GM23338 (cell line): ENCODE results near the gene PXYLP1.

ENCODE experiments used
- CREB1 ChIP-seq: fragments of 250-450 bp; sonication (Bioruptor Pico); IDR thresholded peaks from 2 replicates; pipeline ENCODE4 v1.5.0; 2020; ENCODE audit warnings: low read depth, mild to moderate bottlenecking, moderate library complexity
- CTCF ChIP-seq, 2 experiments: fragments of 200-600 bp in 1 of 2; sonication (generic) in 1 of 2; conservative IDR thresholded peaks; 2 replicates each; pipeline versions ENCODE4 v1.5.1 to v1.6.1; 2016 to 2017; ENCODE audit warnings: antibody characterized with exemption in 2 of 2, low read depth in 2 of 2, mild to moderate bottlenecking in 2 of 2, moderate library complexity in 1 of 2
- EZH2 ChIP-seq: fragments of 200-600 bp; sonication (generic); IDR thresholded peaks from one replicate; pipeline ENCODE4 v1.8.0; 2017; ENCODE audit warnings: antibody characterized with exemption, mild to moderate bottlenecking, low read depth; ENCODE audit not compliant: unreplicated experiment
- EZH2phosphoT487 ChIP-seq: fragments of 200-600 bp; sonication (generic); IDR thresholded peaks from one replicate; pipeline ENCODE4 v1.8.1; 2018; ENCODE audit warnings: antibody characterized with exemption; ENCODE audit not compliant: unreplicated experiment
- JUNB ChIP-seq: IDR thresholded peaks from one replicate; pipeline ENCODE4 v1.6.1; 2016; ENCODE audit warnings: antibody characterized with exemption; ENCODE audit not compliant: unreplicated experiment
- POLR2AphosphoS5 ChIP-seq: IDR thresholded peaks from 2 replicates; pipeline ENCODE4 v1.6.1; 2016; ENCODE audit warnings: antibody characterized with exemption, low read depth
- STAT1 ChIP-seq: IDR thresholded peaks from one replicate; pipeline ENCODE4 v1.6.1; 2016; ENCODE audit warnings: antibody characterized with exemption; ENCODE audit not compliant: unreplicated experiment
- ZNF114 ChIP-seq: fragments of 250-450 bp; sonication (Bioruptor Pico); IDR thresholded peaks from 2 replicates; pipeline ENCODE4 v1.5.0; 2020; ENCODE audit warnings: mild to moderate bottlenecking, moderate library complexity
- ZNF331 ChIP-seq: fragments of 250-450 bp; sonication (Bioruptor Pico); IDR thresholded peaks from 2 replicates; pipeline ENCODE4 v1.5.0; 2020; ENCODE audit warnings: low read depth, mild to moderate bottlenecking, moderate library complexity
- TF ChIP-seq, protein P1 (sequence below): IDR thresholded peaks from one replicate; pipeline ENCODE4 v1.6.1; 2018; ENCODE audit warnings: antibody characterized with exemption; ENCODE audit not compliant: unreplicated experiment
- TF ChIP-seq, protein P2 (sequence below): IDR thresholded peaks from 2 replicates; pipeline ENCODE4 v1.6.1; 2016; ENCODE audit warnings: antibody characterized with exemption
- TF ChIP-seq, protein P3 (sequence below): fragments of 250-450 bp; sonication (Bioruptor Pico); IDR thresholded peaks from 2 replicates; pipeline ENCODE4 v1.5.0; 2020; ENCODE audit warnings: mild to moderate bottlenecking, moderate library complexity

DNA sequence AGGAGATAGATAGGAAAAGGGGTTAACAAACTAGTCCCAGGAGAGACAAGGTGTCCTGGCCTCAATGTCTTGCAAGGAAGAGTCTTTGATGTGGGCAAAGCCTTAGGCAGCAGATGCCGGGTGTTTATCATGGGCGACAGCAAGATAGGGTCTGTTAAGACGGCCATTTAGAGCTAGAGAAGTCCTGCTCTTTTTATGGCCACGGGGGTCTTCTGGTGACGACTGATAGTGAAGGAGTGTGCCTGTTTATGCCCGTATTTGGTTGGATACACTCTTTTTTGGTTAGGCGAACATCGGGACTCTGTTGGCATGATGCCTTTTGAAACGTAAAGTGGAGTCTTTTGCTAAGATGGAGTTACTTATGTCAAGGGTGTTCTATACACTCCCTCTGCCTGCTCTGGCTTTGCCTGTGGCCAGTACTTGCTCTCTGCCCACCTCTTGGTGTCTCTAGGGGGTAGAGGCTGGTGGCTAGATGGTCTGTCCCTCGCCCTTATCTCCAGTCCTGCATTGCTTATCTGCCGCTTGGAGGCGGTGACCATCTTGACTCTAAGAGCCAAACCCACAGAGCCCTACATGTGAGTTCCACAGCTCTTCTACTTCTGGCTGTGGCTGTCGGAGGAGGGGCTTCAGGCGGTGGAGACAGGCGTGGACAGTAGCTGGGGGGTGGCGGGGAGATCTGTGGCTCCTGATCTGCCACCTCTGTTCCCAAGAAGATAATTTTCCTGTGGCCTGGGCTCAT, 80.9 kb downstream of the PXYLP1 start:
- TF ChIP-seq CTCF (conservative IDR thresholded peaks at IDR 0.05; ENCODE audit: low read depth in 2 of 2) (no peak), EZH2 (no peak), EZH2phosphoT487 (no peak), JUNB (no peak), CREB1 (no peak), STAT1 (no peak), POLR2AphosphoS5 (no peak), ZNF114 (CRISPR knock-in tag) (no peak), ZNF331 (CRISPR knock-in tag) (no peak)
- TF ChIP-seq, protein P1, sequence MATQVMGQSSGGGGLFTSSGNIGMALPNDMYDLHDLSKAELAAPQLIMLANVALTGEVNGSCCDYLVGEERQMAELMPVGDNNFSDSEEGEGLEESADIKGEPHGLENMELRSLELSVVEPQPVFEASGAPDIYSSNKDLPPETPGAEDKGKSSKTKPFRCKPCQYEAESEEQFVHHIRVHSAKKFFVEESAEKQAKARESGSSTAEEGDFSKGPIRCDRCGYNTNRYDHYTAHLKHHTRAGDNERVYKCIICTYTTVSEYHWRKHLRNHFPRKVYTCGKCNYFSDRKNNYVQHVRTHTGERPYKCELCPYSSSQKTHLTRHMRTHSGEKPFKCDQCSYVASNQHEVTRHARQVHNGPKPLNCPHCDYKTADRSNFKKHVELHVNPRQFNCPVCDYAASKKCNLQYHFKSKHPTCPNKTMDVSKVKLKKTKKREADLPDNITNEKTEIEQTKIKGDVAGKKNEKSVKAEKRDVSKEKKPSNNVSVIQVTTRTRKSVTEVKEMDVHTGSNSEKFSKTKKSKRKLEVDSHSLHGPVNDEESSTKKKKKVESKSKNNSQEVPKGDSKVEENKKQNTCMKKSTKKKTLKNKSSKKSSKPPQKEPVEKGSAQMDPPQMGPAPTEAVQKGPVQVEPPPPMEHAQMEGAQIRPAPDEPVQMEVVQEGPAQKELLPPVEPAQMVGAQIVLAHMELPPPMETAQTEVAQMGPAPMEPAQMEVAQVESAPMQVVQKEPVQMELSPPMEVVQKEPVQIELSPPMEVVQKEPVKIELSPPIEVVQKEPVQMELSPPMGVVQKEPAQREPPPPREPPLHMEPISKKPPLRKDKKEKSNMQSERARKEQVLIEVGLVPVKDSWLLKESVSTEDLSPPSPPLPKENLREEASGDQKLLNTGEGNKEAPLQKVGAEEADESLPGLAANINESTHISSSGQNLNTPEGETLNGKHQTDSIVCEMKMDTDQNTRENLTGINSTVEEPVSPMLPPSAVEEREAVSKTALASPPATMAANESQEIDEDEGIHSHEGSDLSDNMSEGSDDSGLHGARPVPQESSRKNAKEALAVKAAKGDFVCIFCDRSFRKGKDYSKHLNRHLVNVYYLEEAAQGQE, result no peak
- TF ChIP-seq, protein P2, sequence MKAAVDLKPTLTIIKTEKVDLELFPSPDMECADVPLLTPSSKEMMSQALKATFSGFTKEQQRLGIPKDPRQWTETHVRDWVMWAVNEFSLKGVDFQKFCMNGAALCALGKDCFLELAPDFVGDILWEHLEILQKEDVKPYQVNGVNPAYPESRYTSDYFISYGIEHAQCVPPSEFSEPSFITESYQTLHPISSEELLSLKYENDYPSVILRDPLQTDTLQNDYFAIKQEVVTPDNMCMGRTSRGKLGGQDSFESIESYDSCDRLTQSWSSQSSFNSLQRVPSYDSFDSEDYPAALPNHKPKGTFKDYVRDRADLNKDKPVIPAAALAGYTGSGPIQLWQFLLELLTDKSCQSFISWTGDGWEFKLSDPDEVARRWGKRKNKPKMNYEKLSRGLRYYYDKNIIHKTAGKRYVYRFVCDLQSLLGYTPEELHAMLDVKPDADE, result no peak
- TF ChIP-seq, protein P3, sequence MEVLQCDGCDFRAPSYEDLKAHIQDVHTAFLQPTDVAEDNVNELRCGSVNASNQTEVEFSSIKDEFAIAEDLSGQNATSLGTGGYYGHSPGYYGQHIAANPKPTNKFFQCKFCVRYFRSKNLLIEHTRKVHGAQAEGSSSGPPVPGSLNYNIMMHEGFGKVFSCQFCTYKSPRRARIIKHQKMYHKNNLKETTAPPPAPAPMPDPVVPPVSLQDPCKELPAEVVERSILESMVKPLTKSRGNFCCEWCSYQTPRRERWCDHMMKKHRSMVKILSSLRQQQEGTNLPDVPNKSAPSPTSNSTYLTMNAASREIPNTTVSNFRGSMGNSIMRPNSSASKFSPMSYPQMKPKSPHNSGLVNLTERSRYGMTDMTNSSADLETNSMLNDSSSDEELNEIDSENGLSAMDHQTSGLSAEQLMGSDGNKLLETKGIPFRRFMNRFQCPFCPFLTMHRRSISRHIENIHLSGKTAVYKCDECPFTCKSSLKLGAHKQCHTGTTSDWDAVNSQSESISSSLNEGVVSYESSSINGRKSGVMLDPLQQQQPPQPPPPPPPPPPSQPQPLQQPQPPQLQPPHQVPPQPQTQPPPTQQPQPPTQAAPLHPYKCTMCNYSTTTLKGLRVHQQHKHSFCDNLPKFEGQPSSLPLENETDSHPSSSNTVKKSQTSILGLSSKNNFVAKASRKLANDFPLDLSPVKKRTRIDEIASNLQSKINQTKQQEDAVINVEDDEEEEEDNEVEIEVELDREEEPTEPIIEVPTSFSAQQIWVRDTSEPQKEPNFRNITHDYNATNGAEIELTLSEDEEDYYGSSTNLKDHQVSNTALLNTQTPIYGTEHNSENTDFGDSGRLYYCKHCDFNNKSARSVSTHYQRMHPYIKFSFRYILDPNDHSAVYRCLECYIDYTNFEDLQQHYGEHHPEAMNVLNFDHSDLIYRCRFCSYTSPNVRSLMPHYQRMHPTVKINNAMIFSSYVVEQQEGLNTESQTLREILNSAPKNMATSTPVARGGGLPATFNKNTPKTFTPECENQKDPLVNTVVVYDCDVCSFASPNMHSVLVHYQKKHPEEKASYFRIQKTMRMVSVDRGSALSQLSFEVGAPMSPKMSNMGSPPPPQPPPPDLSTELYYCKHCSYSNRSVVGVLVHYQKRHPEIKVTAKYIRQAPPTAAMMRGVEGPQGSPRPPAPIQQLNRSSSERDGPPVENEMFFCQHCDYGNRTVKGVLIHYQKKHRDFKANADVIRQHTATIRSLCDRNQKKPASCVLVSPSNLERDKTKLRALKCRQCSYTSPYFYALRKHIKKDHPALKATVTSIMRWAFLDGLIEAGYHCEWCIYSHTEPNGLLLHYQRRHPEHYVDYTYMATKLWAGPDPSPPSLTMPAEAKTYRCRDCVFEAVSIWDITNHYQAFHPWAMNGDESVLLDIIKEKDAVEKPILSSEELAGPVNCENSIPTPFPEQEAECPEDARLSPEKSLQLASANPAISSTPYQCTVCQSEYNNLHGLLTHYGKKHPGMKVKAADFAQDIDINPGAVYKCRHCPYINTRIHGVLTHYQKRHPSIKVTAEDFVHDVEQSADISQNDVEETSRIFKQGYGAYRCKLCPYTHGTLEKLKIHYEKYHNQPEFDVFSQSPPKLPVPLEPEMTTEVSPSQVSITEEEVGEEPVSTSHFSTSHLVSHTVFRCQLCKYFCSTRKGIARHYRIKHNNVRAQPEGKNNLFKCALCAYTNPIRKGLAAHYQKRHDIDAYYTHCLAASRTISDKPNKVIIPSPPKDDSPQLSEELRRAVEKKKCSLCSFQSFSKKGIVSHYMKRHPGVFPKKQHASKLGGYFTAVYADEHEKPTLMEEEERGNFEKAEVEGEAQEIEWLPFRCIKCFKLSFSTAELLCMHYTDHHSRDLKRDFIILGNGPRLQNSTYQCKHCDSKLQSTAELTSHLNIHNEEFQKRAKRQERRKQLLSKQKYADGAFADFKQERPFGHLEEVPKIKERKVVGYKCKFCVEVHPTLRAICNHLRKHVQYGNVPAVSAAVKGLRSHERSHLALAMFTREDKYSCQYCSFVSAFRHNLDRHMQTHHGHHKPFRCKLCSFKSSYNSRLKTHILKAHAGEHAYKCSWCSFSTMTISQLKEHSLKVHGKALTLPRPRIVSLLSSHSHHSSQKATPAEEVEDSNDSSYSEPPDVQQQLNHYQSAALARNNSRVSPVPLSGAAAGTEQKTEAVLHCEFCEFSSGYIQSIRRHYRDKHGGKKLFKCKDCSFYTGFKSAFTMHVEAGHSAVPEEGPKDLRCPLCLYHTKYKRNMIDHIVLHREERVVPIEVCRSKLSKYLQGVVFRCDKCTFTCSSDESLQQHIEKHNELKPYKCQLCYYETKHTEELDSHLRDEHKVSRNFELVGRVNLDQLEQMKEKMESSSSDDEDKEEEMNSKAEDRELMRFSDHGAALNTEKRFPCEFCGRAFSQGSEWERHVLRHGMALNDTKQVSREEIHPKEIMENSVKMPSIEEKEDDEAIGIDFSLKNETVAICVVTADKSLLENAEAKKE (CRISPR knock-in tag), result no peak
